Astrocyte (in vitro differentiated cells and primary cell): ENCODE measurements around the gene LTB4R. TPM values are rescaled to one million over a fixed set of nuclear protein-coding genes. Genes with fewer than 3 reads are reported as not detected.

Source experiments
- DNase-seq: peaks from one replicate; pipeline ENCODE4 v3.0.0-alpha.2; 2010; ENCODE audit warnings: low read depth
- FAIRE-seq: peaks from 2 replicates; lab custom pipeline; 2011; peaks lifted over from hg19 to GRCh38; lab: Jason Lieb, UNC
- H2AFZ ChIP-seq: 2 replicates; pipeline ENCODE4 v1.6.0; 2012; ENCODE audit warnings: low read depth, low read length, inconsistent platforms
- H3K27ac ChIP-seq: 2 replicates; pipeline ENCODE4 v1.5.1; 2011; ENCODE audit warnings: low read depth, low read length, inconsistent platforms
- H3K27me3 ChIP-seq: 2 replicates; pipeline ENCODE4 v1.6.0; 2011; ENCODE audit warnings: low read length, inconsistent platforms; ENCODE audit not compliant: insufficient read depth
- H3K36me3 ChIP-seq: 2 replicates; pipeline ENCODE4 v1.5.1; 2011; ENCODE audit warnings: low read length, inconsistent platforms; ENCODE audit not compliant: insufficient read depth
- H3K4me1 ChIP-seq: 2 replicates; pipeline ENCODE4 v1.5.1; 2011; ENCODE audit warnings: low read length, inconsistent platforms; ENCODE audit not compliant: insufficient read depth
- H3K4me2 ChIP-seq: 2 replicates; pipeline ENCODE4 v1.6.0; 2012; ENCODE audit warnings: low read length, inconsistent platforms
- H3K4me3 ChIP-seq: 2 replicates; pipeline ENCODE4 v1.5.1; 2011; ENCODE audit warnings: low read depth, mild to moderate bottlenecking, low read length, inconsistent platforms; ENCODE audit not compliant: insufficient read depth
- H3K79me2 ChIP-seq: 2 replicates; pipeline ENCODE4 v1.6.0; 2012; ENCODE audit warnings: mild to moderate bottlenecking, low read length, inconsistent platforms; ENCODE audit not compliant: insufficient read depth
- H3K9ac ChIP-seq: 2 replicates; pipeline ENCODE4 v1.6.0; 2012; ENCODE audit warnings: mild to moderate bottlenecking, low read length, inconsistent platforms
- H3K9me3 ChIP-seq: 2 replicates; pipeline ENCODE4 v1.5.1; 2012; ENCODE audit warnings: low read depth, mild to moderate bottlenecking, low read length, inconsistent platforms; ENCODE audit not compliant: insufficient read depth
- H4K20me1 ChIP-seq: 2 replicates; pipeline ENCODE4 v1.6.0; 2012; ENCODE audit warnings: low read length, inconsistent platforms; ENCODE audit not compliant: insufficient read depth
- H3K27ac Mint-ChIP-seq: one replicate; pipeline ENCODE4 v1.8.0; 2021; ENCODE audit warnings: mild to moderate bottlenecking, mixed read lengths; ENCODE audit not compliant: unreplicated experiment
- H3K27me3 Mint-ChIP-seq: one replicate; pipeline ENCODE4 v1.8.0; 2021; ENCODE audit warnings: low read depth, mixed read lengths; ENCODE audit not compliant: unreplicated experiment
- H3K36me3 Mint-ChIP-seq: one replicate; pipeline ENCODE4 v1.8.0; 2021; ENCODE audit warnings: low read depth, mixed read lengths; ENCODE audit not compliant: unreplicated experiment
- H3K4me1 Mint-ChIP-seq: one replicate; pipeline ENCODE4 v1.8.0; 2021; ENCODE audit warnings: low read depth, mixed read lengths; ENCODE audit not compliant: unreplicated experiment
- H3K4me3 Mint-ChIP-seq: one replicate; pipeline ENCODE4 v1.8.0; 2021; ENCODE audit warnings: mild to moderate bottlenecking, moderate library complexity, mixed read lengths; ENCODE audit not compliant: unreplicated experiment
- H3K9me3 Mint-ChIP-seq: one replicate; pipeline ENCODE4 v1.8.0; 2021; ENCODE audit warnings: mild to moderate bottlenecking, mixed read lengths; ENCODE audit not compliant: unreplicated experiment
- EZH2 ChIP-seq: IDR thresholded peaks from 2 replicates; pipeline ENCODE4 v1.6.1; 2012; ENCODE audit warnings: mild to moderate bottlenecking, low read length, inconsistent platforms; ENCODE audit not compliant: insufficient read depth
- total RNA-seq: library from RNA; stranded (reverse); gene quantifications from 2 replicates; pipeline ENCODE4 v1.2.1, GENCODE V29; 2021
- TF ChIP-seq, protein P1 (sequence below): IDR thresholded peaks from 2 replicates; pipeline ENCODE4 v1.5.1; 2011; ENCODE audit warnings: low read depth, mild to moderate bottlenecking, inconsistent platforms, low read length, moderate library complexity; ENCODE audit not compliant: insufficient read depth

The LTB4R gene
- total RNA-seq, 1 donor from 2014 or later = 5.5 TPM

DNA sequence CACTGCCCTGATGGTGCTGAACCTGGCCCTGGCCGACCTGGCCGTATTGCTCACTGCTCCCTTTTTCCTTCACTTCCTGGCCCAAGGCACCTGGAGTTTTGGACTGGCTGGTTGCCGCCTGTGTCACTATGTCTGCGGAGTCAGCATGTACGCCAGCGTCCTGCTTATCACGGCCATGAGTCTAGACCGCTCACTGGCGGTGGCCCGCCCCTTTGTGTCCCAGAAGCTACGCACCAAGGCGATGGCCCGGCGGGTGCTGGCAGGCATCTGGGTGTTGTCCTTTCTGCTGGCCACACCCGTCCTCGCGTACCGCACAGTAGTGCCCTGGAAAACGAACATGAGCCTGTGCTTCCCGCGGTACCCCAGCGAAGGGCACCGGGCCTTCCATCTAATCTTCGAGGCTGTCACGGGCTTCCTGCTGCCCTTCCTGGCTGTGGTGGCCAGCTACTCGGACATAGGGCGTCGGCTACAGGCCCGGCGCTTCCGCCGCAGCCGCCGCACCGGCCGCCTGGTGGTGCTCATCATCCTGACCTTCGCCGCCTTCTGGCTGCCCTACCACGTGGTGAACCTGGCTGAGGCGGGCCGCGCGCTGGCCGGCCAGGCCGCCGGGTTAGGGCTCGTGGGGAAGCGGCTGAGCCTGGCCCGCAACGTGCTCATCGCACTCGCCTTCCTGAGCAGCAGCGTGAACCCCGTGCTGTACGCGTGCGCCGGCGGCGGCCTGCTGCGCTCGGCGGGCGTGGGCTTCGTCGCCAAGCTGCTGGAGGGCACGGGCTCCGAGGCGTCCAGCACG, 4.7 kb downstream of the LTB4R start:
- no peaks in the 10 kb centered on the region for H3K36me3 ChIP-seq
- Mint-ChIP-seq H3K36me3 (peaks cover 5% of the 10 kb centered on the region), H3K27ac (no peak overlapping the region), H3K4me3 (no peak overlapping the region), H3K9me3 (peaks cover 2% of the 10 kb centered on the region), H3K4me1 (peaks cover 6% of the 10 kb centered on the region), H3K27me3 (peaks cover 27% of the 10 kb centered on the region)
- peak; percentile 37 for TF ChIP-seq EZH2
- TF ChIP-seq, protein P1, sequence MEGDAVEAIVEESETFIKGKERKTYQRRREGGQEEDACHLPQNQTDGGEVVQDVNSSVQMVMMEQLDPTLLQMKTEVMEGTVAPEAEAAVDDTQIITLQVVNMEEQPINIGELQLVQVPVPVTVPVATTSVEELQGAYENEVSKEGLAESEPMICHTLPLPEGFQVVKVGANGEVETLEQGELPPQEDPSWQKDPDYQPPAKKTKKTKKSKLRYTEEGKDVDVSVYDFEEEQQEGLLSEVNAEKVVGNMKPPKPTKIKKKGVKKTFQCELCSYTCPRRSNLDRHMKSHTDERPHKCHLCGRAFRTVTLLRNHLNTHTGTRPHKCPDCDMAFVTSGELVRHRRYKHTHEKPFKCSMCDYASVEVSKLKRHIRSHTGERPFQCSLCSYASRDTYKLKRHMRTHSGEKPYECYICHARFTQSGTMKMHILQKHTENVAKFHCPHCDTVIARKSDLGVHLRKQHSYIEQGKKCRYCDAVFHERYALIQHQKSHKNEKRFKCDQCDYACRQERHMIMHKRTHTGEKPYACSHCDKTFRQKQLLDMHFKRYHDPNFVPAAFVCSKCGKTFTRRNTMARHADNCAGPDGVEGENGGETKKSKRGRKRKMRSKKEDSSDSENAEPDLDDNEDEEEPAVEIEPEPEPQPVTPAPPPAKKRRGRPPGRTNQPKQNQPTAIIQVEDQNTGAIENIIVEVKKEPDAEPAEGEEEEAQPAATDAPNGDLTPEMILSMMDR = no peak
- H3K27me3 ChIP-seq = peaks cover 29% of the 10 kb centered on the region
- no peaks in the 10 kb centered on the region for H3K9me3 ChIP-seq
- no peak overlapping the region for H3K27ac ChIP-seq
- H3K9ac ChIP-seq = no peak overlapping the region
- FAIRE-seq = no peak
- peaks cover 12% of the 10 kb centered on the region for H4K20me1 ChIP-seq
- H3K4me3 ChIP-seq = no peak overlapping the region
- no peak for DNase-seq
- H3K4me2 ChIP-seq = no peak overlapping the region
- no peaks in the 10 kb centered on the region for H3K79me2 ChIP-seq
- H2AFZ ChIP-seq = peak overlapping the region; percentile 52
- peaks cover 15% of the 10 kb centered on the region for H3K4me1 ChIP-seq

DNA sequence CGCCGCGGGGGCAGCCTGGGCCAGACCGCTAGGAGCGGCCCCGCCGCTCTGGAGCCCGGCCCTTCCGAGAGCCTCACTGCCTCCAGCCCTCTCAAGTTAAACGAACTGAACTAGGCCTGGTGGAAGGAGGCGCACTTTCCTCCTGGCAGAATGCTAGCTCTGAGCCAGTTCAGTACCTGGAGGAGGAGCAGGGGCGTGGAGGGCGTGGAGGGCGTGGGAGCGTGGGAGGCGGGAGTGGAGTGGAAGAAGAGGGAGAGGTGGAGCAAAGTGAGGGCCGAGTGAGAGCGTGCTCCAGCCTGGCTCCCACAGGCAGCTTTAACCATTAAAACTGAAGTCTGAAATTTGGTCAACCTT, 5.3 kb downstream of the LTB4R start:
- peaks cover 5% of the 10 kb centered on the region for H3K36me3 Mint-ChIP-seq
- H3K36me3 ChIP-seq = no peaks in the 10 kb centered on the region
- FAIRE-seq (no peak), DNase-seq (no peak)
- peaks cover 27% of the 10 kb centered on the region for H3K27me3 Mint-ChIP-seq
- peaks cover 31% of the 10 kb centered on the region for H3K27me3 ChIP-seq
- H3K4me3 ChIP-seq = no peak overlapping the region
- H3K27ac Mint-ChIP-seq = no peak overlapping the region
- H3K9me3 Mint-ChIP-seq = peaks cover 2% of the 10 kb centered on the region
- peaks cover 12% of the 10 kb centered on the region for H4K20me1 ChIP-seq
- H3K4me1 Mint-ChIP-seq = peaks cover 7% of the 10 kb centered on the region
- no peaks in the 10 kb centered on the region for H3K9me3 ChIP-seq
- H3K79me2 ChIP-seq = no peaks in the 10 kb centered on the region
- H3K9ac ChIP-seq = no peak overlapping the region
- peaks cover 12% of the 10 kb centered on the region for H3K4me1 ChIP-seq
- peak overlapping the region; percentile 52 for H2AFZ ChIP-seq
- H3K4me2 ChIP-seq = no peak overlapping the region
- H3K27ac ChIP-seq = no peak overlapping the region
- TF ChIP-seq EZH2 = no peak
- TF ChIP-seq, protein P1 = no peak
- no peak overlapping the region for H3K4me3 Mint-ChIP-seq
